ENCODE measurements around the gene CXCR6.

Gene CXCR6

DNA sequence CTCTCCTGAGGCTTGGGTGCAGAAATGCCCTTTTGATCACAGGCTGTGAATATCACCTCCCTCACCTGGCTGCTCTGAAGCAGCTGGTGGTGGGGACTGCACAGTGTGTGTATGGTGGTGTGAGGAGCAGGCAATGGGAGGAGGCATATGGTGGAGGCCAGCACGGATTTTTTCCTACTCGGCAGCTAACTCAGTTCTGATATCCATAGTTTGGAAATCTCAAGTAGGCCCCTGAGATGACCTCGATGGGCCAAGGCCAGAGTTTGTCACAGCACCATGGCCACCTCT, 21.3 kb upstream of the CXCR6 start:
- DNase-seq (ENCODE audit: low read depth in 2 of 2) = no peak

DNA sequence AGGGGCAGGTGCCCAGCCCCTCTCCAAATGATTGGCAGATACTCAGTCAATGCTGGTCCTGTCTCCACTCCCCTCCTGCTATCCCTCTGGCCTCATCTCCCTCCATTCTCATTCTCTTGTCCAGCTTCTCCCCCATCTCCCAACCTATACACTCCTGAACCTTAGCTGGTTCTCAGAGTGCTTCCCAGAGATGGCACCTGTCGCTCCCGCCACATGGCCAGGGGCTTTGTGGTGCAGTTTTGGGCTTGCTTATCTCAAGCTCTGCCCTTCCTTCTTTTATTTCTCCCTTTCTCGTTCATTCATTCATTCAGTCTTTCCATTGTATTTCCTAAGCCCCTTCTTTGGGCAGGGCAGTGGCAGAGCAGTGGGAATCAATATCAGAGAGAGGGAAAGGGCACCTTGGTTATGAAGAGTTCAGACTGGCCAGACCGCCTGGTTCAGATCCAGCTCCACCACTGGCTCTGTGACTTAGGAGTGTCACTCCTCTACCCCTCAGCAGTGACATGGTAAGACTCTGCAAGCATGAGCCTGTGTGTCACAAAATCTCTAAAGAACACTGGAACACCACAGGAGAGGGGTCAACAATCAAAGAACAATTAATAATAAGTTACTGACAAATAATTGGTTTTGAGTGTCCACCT, 20.2 kb upstream of the CXCR6 start:
- no peak for DNase-seq (ENCODE audit: low read depth in 2 of 2)

DNA sequence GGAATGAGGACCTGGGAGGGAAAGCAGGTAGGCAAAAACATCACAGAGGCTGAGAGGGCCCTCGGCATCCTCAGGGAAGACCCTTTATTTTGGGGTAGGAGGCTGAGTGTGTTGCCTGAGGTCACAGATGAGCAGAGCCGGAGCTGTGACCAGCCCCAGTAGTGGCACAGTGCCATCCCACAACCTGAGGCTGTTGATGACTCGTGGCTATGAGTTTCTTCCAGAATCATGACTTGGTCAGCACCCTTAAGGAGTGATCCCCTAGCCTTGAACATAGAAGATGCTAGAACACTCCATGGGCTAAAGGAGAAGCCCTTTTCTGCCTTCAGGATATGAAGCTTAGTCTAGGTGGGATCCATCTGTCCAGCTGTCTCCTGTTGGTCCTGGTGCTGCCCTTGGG, 19.5 kb upstream of the CXCR6 start:
- DNase-seq (ENCODE audit: low read depth in 2 of 2) = no peak

DNA sequence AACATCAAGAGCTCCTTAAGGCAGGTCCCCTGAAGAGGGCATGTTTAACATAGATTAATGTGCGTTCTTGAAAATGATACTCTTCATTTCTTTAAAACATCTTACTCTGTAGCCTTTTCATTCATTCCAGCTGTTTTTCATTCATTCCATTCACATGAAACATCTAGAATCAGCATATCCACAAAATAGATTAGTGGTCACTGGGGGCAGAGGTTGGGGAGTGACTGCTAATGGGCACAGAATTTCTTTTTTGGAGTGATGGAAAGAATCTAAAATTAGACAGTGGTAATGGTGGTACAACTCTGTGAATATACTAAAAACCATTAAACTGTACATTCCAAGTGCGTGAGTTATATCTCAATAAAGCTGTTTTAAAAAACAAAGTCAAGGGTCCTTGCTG, 15.4 kb upstream of the CXCR6 start:
- no peak for DNase-seq (ENCODE audit: low read depth in 2 of 2)

DNA sequence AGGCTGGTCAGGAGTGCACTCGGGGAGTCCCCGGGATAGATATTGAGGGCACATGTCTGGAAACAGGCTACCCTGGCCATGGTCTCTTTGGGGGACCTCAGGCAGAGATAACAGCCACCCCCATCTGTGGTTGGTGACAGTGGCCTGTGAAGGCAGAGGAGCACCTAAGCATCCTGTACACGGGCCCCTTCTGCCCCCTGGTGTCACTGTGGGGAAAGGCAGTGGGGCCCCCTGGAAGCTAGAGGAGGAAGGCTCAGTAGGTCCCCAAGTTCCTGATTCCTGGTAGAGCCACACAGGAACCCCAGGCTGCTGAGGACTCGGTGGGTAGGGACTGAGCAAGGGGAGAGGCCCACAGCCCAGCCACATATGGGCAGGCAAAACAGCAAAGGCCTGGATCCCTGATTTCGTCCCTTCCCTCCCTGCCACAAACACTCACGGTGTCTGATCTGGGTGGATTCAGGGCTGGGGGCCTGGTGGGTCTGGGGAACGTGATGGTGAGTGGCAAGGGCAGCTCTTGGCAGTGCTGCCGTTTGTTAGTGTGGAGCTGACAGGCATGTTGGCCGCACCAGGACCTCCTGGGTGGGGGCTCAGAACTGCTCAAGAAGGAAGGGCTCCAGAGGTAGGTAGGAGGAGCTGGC, 14.1 kb upstream of the CXCR6 start:
- DNase-seq (ENCODE audit: low read depth in 2 of 2) = peak; percentile 19 to 60

DNA sequence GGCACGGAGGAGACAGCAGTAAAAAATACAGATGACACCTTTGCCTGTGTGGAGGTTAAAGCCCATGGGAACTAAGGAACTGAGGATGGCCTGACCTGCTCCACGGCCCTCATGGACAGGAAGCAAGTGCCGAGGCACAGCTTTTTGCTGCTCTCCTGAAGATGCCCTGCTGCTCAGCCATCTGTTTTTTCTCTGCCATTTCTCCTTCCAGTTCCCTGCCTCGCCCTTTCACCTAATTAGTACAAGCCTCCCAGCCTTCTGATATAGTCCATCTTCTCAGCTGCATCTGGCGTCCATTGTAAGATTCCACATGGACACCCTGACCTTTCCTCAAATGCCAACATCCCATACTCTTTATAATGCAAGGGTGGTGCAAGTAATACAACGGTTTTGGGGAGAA, 11.8 kb upstream of the CXCR6 start:
- DNase-seq (ENCODE audit: low read depth in 2 of 2) = no peak

DNA sequence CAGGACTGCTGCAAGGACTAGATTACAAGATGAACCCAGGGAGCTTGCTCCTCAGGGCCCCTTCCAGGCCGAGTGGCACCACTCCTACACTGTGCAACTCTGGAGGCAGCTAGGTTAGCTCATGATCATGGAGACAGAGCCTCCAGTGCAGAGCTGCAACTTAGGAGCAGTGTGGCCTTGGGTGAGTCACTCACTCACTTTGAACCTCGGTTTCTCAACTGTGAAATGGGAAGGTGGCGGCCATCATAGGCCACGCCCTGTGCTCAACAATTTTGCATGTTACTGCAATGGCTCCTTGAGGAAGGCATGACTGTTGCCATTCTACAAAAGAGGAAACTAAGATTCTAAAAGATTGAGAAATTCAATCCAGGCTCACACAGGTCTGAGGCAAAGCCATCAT, 11.2 kb upstream of the CXCR6 start:
- no peak for DNase-seq (ENCODE audit: low read depth in 2 of 2)

DNA sequence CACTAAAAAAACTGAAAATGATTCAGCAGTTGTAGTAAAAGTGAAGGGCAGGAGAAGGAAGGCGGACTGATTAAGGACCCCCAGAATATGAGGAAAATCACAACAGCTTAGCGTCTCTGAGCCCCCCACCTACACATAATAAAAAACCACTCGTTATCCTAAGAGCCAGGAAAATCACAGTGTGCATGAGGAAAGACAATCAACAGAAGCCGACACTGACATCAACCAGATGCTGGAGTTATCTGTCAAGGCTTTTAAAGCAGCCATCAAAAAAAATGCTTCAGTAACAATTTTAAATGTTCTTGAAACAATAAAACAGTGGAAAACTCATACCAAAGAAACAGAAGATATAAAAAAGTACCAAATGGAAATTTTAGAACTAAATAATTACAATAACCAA, 9.7 kb upstream of the CXCR6 start:
- no peak for DNase-seq (ENCODE audit: low read depth in 2 of 2)

DNA sequence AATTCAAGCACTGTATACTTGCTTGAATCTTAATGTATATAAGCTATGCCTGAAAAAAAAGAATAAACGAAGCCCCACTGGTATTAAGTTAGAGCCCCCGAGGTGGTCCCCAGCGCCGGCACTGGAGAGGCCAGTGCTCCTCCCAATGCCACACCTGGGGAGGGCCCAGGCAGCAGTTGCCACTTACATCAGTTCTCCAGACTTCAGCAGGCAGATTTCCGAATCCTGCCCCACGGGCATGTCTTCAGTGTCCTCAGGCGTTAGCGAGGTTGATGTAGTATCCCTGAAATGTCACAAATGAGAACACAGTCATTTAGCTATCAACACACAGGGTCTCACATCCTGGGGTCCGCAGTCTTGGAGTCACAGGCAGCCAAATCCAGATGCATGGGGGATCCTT, 7.0 kb upstream of the CXCR6 start:
- DNase-seq (ENCODE audit: low read depth in 2 of 2) = no peak

DNA sequence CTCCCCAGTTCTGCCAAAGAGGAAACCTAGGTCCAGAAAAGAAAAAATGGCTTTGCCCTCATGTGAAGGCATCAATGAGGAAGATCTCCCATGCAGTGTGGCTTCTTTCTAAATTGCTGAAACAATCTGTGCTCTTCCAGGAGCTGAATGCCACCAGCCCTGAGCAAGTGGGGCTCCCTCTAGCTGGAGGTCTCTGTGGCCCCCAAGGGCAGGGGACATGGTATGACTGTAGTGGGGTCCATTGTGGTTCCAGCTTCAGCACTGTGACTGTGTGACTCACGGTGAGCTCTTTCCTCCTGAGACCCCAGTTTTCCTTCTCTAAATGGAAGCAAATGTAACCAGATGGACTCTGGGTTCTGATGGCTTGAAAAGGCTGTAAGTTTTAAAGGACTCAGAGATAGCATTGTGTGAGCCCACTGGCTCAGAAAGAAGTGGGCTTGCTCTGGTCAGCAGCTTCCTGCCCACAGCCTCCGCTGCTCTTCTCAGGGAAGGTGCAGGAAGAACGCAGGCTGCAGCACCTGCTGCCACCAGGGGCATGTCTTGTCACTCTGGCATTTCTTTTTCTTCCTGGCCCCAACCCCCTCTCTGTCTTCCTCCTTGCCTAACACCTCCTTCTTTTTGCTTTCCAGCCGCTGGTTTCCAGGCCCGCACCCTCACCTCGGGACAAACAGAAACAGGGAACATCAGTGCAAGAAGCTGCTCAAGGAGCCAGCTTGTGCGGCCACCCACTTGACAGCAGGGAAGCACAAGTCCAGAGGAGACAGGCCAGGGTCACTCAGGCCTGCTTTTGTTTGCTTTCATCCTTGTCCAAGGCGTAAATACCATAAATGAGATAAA, 5.8 kb upstream of the CXCR6 start:
- no peak for DNase-seq (ENCODE audit: low read depth in 2 of 2)

DNA sequence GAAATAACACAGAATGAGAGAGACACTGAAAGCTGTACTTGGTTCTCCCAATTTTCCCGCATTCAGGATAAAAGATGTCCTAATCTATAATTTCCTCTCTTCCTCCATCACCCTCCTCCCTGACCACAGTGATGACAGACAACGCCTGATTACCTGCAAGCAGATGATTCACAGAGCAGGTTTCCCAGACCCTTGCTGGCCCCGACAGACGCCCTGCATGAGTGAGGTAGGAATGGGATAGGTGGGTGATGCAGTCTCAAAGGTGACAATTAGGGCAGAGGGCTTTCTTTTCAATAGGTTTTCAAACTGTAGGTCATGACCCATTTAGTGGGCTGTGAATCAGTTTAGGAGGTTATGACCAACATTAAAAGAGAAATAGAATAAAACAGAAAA, 5.2 kb upstream of the CXCR6 start:
- DNase-seq (ENCODE audit: low read depth in 2 of 2) = no peak

DNA sequence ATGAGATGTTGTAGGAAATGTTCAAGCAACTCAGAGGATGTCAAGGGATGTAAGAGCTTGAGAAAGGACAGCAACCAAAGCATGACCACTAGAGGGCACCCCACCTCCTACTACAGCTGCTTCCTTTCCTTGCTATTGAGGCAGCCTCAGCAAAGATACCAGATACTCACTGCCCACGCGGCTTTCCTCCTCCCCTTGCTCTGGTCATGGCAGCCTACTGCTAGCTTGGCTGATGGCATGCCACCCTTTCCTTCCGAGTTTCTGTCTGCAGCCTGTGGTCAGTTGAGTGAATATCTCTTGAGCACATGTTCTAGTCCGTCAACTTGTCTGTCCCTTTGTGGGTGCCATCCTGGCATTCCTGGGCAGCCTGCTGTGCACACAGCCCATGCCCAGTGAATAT, 4.4 kb upstream of the CXCR6 start:
- DNase-seq (ENCODE audit: low read depth in 2 of 2) = peak; percentile 67 to 87

DNA sequence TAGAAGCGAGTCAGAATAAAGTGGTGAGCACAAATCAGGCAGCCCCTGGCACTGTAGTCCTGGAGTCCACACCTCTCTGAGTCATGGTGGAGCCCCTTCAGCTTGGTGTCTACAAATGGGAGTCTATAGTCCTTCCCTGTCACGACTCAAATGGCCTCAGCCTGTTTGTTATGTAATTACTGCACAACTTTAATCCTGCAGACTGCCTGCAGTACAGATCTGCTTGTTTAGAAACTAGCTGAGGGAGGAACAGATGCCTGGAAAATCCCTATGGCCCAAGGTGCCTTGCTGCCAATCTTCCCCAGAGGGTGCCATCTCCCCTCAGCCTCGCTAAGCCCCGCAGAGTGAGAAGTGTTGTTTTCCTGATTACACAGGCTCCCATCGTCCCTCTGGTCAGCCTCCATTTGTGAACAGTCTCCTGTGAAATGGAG, 3.9 kb upstream of the CXCR6 start:
- DNase-seq (ENCODE audit: low read depth in 2 of 2) = no peak

DNA sequence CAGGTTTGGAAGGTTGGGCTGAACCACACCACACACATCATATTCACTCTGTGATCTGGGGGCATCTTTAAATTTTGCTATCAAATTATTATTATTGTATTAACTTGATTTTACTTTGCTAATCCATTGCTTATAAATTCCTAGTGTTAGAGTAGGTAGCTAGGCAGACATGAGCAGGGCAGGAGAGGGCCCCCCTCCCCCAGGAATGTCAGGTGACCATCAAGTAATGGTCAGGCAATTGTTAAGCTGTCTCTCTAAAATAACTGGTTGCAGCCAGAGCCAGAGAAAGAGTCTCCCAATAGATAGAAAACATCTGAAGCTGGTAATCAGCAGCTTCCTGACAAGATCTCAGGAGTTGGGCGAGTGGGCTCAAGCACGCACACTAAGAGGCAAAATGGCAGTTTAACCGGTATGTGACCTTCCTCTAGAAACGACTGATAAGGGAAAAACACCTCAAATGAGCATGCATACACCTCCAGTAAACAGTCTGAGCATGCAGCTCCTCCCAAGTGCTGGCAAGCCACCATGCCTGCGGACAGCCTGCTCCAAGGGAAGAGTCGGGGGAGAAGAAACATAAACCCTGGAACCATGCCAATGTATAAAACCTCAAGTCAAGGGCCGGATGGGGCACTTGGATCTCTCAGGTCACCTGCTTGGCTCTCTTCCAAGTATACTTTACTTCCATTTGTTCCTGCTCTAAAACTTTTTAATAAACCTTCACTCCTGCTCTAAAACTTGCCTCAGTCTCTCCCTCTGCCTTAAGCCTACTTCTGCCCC, 3.1 kb upstream of the CXCR6 start:
- DNase-seq (ENCODE audit: low read depth in 2 of 2) = no peak

DNA sequence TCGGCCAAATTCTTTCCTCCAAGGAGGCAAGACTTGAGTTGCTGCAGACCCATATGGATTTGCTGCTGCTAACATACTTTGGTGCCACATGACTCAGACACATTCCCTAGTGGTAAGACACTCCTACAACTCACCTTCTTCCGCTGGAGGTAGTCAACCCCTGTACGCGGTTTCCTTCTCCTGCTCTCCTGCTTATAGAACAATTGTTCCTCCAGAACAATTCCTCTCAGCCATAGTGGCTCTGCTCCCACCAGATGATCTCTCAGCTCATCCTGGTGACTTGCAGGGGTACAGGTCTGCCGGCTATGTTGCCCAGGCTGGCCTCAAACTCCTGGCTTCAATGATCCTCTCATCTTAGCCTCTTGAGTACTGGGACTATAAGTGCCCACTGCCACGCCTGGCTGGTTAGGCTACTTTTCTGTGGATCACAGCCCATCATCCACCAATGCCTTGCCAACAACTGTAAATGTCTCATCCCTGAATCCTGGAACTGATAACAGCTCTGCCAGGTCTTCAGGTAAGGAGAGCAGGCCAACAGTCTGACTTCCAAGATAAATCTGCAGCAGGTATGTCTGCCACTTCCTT, 2.4 kb upstream of the CXCR6 start:
- no peak for DNase-seq (ENCODE audit: low read depth in 2 of 2)

DNA sequence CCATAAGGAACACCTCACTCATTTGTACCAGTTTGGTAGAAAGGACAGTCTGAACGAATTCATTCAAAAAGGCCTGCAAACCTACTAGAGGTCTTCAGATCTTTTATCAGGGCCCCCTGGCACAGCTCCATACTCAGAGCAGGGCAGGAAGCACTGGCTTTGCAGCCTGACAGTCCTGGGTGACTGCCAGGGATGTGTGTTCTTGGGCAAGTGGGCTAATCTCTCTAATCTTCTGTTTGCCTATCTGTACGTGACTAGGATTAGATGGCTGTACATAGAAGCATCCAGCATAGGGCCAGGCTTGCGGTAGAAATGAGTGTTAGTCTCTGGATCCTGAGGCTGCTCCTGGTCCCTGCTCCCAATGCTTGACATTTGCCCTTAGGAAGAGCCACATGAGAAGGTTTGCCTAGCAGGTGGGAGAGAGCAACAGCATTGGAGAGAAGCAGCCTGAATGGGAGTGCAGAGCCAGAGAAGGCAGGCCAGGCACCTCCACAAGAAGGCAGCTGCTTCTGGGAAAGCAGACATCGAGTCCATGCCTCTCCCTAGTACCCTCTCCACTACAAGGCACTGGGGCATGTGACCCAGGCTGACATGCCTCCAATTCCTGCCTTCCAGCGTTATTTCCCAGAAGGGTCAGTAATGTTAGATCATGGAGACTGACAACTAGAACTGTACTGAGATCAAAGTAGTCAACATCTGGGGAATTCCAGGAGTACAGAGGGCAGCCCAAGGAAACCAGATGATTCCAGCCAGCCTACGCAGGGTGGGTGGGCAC, 1.0 kb upstream of the CXCR6 start:
- no peak for DNase-seq (ENCODE audit: low read depth in 2 of 2)

DNA sequence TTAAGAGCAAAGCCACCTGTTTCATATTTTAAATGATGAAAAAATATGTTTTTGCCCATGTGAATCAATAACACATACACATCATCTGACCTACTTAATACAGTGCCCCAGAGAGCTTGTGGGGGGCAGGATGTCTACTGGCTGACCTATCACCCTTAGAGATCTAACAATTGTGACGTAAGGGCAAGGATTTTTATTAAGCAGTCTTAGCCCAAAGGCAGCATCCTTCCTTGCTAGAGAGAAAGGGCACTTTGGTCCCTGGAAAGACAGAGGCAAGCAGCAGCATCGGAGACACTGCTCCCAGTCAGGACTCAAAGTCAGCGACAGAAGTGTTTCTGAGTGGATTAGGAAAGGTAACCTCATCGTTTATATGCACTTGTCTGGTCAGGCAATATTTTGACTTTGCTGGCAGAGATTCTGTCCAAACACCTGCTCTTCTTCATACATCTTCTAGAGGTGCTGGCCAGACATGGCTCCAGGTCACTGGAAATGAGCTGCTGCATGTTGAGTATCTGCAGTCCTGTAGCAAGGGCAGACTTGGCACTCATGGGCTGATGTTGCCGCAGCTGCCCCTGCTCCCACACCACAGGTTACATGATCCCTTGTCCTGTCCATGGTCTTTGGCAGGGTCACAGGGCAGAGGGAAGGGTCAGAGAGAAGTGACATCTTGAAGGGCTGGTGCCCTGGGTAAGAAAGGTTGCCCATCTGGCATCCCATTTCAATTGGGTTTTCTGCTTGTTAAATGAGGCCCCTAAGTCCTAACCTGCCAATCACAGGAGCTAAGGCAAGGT, 1.8 kb downstream of the CXCR6 start:
- no peak for DNase-seq (ENCODE audit: low read depth in 2 of 2)

DNA sequence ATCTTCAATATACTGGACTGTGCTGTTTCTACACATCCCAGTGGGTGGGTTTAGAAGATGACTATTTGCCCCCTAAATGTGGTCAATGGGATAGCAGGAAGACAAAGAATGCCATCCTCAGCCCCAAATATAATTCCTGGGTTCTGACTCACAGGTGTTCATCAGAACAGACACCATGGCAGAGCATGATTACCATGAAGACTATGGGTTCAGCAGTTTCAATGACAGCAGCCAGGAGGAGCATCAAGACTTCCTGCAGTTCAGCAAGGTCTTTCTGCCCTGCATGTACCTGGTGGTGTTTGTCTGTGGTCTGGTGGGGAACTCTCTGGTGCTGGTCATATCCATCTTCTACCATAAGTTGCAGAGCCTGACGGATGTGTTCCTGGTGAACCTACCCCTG, 3.0 kb downstream of the CXCR6 start:
- DNase-seq (ENCODE audit: low read depth in 2 of 2) = no peak

DNA sequence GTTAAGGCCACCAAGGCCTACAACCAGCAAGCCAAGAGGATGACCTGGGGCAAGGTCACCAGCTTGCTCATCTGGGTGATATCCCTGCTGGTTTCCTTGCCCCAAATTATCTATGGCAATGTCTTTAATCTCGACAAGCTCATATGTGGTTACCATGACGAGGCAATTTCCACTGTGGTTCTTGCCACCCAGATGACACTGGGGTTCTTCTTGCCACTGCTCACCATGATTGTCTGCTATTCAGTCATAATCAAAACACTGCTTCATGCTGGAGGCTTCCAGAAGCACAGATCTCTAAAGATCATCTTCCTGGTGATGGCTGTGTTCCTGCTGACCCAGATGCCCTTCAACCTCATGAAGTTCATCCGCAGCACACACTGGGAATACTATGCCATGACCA, 3.6 kb downstream of the CXCR6 start:
- DNase-seq (ENCODE audit: low read depth in 2 of 2) = no peak

DNA sequence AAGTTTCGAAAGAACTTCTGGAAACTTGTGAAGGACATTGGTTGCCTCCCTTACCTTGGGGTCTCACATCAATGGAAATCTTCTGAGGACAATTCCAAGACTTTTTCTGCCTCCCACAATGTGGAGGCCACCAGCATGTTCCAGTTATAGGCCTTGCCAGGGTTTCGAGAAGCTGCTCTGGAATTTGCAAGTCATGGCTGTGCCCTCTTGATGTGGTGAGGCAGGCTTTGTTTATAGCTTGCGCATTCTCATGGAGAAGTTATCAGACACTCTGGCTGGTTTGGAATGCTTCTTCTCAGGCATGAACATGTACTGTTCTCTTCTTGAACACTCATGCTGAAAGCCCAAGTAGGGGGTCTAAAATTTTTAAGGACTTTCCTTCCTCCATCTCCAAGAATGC, 4.1 kb downstream of the CXCR6 start:
- no peak for DNase-seq (ENCODE audit: low read depth in 2 of 2)
